GM04504 (cell line): Measurements from ENCODE around the gene TWIST2.
A peak's percentile ranks its signal among the peaks of the same experiment; 100 is the strongest.

Source experiments
- DNase-seq: peaks from one replicate; pipeline ENCODE4 v3.0.0-alpha.2; 2012; ENCODE audit warnings: low read depth

The TWIST2 gene

GRCh38 chr2:238856713-238857567 lies 9.1 kb downstream of the TWIST2 start:
- DNase-seq, result no peak

- no peak for DNase-seq
Observed at GRCh38 chr2:238857959-238858358, 10.1 kb downstream of the TWIST2 start.

- no peak for DNase-seq
Observed at GRCh38 chr2:238859636-238860347, 11.9 kb downstream of the TWIST2 start.

- peak; percentile 77 for DNase-seq
Observed at GRCh38 chr2:238861013-238861730, 13.3 kb downstream of the TWIST2 start.

- no peak for DNase-seq
Observed at GRCh38 chr2:238861766-238862315, 14.0 kb downstream of the TWIST2 start.

GRCh38 chr2:238862701-238863100 lies 14.8 kb downstream of the TWIST2 start:
- DNase-seq, result no peak

GRCh38 chr2:238863231-238863630 lies 15.3 kb downstream of the TWIST2 start:
- no peak for DNase-seq

GRCh38 chr2:238863749-238864206 lies 15.9 kb downstream of the TWIST2 start:
- no peak for DNase-seq

- DNase-seq, result peak; percentile 99
Observed at GRCh38 chr2:238864207-238865014, 16.5 kb downstream of the TWIST2 start.

GRCh38 chr2:238865015-238865719 lies 17.3 kb downstream of the TWIST2 start:
- DNase-seq, result no peak

- DNase-seq, result no peak
Observed at GRCh38 chr2:238865744-238866355, 18.0 kb downstream of the TWIST2 start.

GRCh38 chr2:238866656-238867277 lies 18.9 kb downstream of the TWIST2 start:
- no peak for DNase-seq

- no peak for DNase-seq
Observed at GRCh38 chr2:238868067-238868524, 20.2 kb downstream of the TWIST2 start.

- DNase-seq, result peak; percentile 80
Observed at GRCh38 chr2:238868616-238869292, 20.9 kb downstream of the TWIST2 start.

GRCh38 chr2:238869293-238870124 lies 21.6 kb downstream of the TWIST2 start:
- no peak for DNase-seq

GRCh38 chr2:238870261-238870660 lies 22.4 kb downstream of the TWIST2 start:
- no peak for DNase-seq

- DNase-seq, result no peak
Observed at GRCh38 chr2:238872026-238872425, 24.1 kb downstream of the TWIST2 start.
